Stimulated activated CD4-positive, alpha-beta T cell treated with anti-CD3 and anti-CD28 coated beads, Interleukin-2, amount 100 ng/mL, for 4 hours (primary cell): ENCODE measurements around the gene COL18A1.

ENCODE experiments used
- DNase-seq: peaks from one replicate; pipeline ENCODE4 v3.0.0-alpha.2; 2020; ENCODE audit warnings: low read depth

Gene COL18A1

DNA sequence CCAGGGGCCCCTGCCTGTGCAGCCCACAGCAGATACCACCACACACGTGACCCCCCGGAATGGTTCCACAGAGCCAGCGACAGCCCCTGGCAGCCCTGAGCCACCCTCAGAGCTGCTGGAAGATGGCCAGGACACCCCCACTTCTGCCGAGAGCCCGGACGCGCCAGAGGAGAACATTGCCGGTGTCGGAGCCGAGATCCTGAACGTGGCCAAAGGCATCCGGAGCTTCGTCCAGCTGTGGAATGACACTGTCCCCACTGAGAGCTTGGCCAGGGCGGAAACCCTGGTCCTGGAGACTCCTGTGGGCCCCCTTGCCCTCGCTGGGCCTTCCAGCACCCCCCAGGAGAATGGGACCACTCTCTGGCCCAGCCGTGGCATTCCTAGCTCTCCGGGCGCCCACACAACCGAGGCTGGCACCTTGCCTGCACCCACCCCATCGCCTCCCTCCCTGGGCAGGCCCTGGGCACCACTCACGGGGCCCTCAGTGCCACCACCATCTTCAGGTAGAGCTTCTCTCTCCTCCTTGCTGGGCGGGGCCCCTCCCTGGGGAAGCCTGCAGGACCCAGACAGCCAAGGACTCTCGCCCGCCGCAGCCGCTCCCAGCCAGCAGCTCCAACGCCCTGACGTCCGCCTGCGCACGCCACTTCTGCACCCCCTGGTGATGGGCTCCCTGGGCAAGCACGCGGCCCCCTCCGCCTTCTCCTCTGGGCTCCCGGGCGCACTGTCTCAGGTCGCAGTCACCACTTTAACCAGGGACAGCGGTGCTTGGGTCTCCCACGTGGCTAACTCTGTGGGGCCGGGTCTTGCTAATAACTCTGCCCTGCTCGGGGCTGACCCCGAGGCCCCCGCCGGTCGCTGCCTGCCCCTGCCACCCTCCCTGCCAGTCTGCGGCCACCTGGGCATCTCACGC is 51.0 kb downstream of the COL18A1 start:
- DNase-seq: no peak

DNA sequence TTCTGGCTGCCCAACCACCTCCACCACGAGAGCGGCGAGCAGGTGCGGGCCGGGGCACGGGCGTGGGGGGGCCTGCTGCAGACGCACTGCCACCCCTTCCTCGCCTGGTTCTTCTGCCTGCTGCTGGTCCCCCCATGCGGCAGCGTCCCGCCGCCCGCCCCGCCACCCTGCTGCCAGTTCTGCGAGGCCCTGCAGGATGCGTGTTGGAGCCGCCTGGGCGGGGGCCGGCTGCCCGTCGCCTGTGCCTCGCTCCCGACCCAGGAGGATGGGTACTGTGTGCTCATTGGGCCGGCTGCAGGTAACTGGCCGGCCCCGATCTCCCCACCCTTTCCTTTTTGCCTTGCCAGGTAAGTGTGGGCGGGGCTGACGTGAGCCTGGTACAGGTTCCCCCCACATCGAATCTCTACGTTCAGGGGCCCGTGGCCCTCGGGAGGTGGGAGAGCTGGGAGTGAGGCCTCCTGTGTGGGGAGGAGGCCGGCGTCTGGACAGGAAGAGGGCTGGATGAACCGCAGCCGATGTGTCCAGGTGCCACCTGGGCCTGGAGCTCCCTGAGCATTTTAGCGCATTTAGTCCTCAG is 51.7 kb downstream of the COL18A1 start:
- no peak for DNase-seq

DNA sequence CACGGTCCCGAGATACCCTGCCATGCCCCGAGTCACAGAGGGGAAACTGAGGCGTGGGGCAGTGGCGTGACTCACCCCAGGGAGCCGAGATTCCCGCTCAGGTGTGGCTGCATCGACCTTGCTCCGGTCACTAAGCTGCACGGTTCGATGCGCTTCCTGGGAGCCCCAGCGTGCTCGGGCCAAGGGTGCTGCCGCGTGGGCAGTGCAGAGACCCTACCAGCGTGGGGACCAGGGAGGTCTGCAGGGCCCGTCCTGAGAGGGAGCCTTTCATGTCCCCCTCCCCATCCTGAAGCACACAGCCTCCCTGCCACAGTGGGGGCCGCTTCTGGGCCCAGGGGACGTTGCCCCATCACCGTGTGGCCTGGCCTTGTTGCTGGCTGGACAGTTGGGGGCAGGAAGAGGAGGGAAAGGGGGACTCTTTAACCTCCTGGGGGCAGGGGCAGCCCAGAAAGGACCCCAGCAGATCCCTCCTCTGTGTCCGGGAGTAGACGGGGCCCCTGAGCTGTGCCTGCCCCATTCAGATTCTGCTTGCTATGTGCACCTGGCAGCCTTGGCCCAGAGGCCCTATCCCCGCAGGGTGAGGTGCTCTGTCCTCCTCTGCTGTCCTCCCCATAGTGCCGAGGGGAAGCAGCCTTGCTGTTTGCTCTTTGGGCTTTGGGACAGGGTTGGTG is 52.3 kb downstream of the COL18A1 start:
- DNase-seq: no peak

DNA sequence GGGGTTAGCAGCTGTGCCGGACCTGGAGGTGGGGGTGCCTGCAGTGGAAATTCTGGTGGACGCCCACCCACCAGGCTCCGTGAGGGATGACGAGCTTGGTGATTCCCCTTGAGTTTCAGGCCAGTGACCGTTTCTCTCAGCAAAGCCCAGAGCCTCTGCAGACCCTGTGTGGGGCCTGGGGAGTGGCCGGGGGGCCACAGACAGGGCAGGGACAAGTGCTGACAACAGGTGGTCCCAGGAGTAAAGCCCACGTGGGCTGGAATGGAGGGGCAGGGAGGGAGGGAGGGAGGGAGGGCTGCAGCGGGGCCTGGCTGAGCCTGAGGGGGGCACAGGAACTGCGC is 52.8 kb downstream of the COL18A1 start:
- no peak for DNase-seq

DNA sequence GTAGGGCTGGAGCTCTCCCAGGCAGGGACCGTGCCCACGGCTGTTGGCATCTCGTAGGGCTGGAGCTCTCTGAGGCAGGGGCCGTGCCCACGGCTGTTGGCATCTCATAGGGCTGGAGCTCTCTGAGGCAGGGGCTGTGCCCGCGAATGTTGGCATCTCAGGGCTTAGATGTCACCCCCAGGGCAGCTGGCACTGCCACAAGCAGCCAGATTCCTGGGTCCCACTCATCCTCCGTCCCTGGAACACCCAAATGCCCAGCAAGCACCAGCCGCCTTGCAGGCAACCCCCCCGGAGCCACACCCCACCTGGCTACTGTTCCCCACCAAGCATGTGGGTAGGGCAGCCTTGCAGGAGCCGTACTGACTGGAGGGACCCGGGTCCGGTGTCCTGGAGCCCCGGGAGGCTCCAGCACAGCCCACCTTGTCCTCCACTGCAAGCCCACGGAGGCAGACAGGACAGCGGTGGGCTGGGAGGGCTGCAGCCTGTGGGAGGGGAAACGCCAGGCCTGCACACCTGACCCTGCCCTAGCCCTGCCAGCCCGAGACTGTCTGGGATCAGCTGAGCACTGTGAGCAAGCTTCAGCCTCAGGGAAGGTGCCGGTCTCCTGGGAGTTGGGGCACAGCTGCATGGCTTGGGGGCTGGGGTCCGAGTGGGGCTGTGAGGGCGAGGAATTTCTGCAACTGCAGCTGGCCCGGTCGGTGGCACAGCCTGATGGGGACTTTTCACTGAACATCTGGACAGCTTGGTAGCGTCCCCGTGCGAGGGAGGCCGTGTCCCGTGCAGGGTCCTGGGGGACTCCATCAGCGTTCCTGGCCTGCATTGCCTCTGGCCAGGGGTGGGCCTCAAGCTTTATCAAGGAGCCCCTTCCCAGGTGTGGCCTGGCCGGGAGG is 53.6 kb downstream of the COL18A1 start:
- DNase-seq: no peak

DNA sequence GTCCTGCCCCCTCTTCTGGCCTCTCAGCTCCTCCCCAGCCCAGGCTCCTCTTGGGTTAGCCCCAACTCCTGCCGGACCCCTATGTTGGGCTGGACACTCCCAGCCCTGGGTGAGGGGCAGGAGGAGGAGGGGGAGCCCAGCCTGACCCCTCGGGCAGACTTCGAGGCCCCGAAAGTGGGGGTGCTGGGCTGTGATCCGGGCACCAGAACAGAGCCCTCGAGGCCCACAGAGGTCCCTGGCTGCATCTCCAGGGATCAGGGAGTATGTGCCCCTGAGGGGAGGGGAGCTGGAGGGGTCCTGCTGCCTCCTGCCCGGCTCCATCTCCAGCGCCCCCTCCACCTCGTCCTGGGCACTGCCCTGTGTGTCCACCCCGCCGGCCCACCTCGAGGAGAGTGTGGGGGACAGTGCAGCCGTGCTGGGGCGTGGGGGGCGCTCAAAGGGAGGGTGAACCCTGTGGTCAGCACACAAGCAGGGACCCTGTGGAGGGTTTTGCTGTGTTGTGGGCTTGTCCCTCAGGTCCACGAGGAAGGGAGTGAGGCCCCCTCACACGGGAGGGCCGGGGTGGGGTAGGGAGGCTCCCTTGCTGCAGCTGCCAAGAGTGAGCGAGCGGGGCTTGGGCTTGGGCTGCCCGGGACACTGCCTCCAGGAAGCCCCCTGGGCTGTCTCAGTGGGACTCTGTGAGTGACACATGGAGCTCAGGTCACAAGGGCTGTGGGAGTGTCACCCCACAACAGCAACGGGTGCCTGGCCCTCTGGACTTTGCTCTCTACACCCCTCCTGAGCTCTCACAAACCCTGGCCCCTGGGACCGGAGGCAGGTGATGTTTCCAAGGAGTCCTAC is 54.4 kb downstream of the COL18A1 start:
- no peak for DNase-seq

DNA sequence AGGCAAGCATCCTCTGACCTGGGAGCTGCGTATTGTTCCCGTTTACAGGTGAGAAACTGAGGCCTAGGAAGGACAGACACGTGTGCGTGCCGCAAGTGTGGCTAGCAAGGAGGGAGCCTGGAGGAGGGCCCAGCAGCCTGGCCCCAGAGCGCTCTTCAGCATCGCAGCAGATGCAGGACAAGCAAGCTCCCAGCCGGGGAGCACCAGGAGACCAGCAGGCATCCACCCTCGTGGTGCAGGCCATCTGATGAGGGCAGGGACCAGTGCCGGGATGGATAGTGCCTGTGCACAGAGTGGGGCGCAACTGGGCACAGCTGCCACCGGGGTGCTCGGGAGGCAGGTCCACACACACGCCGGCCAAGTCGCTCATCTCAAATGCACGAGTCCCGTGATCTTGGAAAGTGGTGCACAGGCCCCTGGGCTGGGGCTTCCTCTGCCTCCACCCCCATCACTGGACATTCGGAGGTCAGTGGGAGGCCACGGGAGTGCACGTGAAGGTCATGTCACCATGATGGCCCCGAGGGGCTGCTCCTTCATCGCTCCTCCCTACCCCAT is 55.1 kb downstream of the COL18A1 start:
- no peak for DNase-seq

DNA sequence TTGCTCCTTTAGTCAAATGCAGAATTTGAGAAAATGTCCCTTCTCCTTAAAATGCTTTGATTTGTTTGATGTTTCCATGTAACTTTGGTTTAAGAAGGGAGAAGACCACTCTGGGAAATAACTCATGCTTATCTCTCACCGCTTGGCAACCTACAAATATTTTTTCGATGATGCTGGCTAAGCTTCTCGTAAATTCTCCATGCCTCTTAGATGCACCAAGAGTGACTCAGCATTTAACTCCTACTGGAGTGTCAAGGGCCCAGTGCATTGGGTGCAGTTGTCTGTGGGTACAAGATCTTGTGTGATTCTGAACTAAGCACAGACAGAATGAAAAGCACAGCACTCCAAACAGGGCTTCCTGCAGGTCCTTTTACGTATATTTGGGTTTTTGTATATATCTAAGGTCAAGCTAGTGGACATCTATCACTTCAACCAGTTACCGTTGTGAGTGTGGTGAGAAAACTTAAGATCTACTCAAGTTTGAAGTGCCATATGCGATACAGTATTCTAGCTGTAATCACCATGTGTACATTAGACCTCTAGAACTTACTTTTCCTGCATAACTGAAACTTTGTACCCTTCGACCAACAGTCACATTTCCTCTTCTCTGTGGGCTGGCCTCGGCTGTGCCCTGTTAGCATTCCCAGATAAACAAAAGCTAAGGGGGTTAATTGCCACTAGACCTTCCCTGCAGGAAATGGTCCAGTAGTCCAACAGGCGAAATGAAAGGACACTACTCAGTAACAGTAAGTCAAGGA is 55.8 kb downstream of the COL18A1 start:
- no peak for DNase-seq

DNA sequence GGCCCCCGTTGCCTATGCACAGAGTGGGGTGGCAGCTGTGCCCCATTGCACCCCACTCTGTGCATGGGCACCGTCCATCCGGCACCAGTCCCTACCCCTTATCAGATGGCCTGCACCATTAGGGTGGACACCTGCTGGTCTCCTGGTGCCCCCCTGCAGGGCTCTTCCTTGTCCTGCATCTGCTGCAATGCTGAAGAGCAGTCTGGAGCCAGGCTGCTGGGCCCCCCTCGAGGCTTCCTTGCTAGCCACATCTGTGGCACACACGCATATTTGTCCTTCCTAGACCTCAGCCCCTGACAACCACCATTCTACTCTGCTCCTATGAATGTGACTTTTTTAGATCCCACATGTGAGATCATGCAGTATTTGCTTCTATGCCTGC is 56.4 kb downstream of the COL18A1 start:
- no peak for DNase-seq

DNA sequence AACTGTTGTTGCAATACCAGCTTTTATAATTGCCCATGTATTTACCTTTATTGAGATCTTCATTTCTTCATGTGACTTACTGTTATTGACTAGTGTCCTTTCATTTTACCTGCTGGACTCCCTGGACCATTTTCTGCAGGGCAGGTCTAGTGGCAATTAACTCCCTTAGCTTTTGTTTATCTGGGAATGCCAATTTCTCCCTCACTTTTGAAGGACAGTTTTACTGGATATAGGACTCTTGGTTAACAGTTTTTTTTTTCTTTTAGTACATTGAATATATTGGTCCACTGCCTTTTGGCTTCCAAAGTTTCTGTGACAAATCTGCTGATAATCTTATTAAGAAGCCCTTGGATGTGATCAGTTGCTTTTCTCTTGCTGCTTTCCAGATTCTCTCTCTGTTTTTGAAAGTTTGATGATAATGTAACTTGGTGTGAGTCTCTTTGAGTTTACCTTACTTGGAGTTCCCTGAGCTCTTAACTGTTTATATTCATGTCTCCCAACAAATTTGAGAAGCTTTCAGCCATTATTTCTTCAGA is 56.9 kb downstream of the COL18A1 start:
- DNase-seq: no peak

DNA sequence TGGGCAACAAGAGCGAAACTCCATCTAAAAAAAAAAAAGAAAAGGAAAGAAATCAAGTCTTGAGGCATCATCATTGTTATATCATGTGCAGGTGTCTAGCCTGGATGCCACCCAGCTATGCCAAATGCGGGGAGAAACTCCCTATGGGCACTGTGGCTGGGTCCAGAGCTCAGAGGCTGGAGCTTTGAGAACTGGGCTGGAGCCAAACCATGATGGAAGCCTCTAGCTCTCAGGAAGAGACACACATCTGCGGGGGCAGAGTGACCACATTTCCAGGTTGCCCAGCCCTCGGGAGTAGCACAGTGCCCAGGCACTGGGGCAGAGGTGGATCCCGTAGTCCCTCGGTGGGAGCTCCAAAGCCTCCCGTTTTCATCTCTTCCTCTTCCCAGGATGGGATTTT is 58.9 kb downstream of the COL18A1 start:
- no peak for DNase-seq

DNA sequence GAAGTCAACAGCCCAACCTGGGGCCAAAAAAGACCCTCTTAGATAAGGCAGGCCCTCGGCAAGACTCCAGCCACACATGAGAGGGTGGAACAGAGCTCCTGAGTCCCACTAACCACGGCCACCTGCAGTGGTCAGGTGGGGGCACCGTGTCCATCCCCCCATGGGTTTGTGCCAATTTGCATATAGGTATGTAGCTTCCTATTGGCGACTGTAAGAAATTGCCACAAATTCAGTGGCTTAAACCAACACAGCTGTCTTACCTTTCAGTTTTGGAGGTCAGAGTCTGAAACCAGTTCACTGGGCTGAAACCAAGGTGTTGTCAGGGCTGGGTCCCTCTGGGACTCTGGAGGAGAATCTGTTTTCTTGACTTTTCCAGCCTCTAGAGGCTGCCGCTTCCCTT is 59.3 kb downstream of the COL18A1 start:
- no peak for DNase-seq

DNA sequence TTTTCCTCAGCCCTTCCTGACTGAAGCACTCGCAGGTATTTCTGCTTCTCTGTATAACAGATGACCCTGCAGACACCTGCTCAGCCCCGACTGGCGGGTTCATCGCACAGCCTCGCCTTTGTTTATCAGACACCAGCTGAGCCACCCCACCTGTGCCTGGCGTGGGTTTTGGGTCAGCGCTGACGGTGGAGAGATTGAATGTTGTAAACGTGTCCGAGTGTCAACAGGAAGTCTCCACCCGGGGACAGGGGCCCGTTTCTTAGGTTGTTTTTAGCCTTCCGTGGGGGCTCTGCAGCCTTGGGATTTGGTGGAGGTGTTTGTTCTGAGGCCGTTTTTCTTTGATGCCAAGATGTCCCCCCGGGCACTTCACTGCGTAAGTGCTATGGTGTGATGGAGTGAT is 60.1 kb downstream of the COL18A1 start:
- no peak for DNase-seq

DNA sequence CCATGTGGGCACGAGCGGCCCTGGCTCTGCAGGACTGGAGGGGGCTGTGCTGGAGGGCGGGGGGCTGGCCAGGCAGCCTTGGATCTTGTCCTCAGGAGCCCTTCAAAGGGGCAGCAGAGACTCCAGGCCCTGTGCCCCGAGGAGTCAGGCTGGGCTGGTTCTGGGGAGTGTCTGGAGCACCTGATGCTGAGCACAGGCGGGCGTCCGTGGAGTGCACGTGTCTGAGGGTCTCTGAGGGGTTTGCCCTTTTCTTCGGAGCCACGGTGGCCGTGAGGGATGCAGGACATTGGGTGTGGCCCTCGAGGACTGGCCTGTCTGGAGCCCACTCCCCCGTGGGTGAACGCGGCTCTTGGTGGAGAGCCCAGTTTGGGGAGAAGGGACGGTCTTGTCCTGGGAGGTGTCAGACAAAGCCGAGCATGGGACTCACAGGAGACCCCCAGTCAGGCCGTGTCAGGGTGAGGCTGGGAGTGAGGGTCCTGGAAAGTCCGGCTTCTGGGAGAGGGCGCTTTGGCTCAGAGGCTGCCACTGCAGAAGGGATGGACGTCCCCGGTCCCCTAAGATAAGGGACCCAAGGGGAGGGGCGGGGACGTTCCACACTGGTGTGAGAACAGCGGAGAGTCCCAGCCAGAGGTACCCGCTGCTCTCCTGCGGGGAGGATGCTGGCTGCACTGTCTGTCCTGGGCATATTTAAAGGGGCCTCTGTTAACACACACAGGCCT is 60.8 kb downstream of the COL18A1 start:
- DNase-seq: no peak

DNA sequence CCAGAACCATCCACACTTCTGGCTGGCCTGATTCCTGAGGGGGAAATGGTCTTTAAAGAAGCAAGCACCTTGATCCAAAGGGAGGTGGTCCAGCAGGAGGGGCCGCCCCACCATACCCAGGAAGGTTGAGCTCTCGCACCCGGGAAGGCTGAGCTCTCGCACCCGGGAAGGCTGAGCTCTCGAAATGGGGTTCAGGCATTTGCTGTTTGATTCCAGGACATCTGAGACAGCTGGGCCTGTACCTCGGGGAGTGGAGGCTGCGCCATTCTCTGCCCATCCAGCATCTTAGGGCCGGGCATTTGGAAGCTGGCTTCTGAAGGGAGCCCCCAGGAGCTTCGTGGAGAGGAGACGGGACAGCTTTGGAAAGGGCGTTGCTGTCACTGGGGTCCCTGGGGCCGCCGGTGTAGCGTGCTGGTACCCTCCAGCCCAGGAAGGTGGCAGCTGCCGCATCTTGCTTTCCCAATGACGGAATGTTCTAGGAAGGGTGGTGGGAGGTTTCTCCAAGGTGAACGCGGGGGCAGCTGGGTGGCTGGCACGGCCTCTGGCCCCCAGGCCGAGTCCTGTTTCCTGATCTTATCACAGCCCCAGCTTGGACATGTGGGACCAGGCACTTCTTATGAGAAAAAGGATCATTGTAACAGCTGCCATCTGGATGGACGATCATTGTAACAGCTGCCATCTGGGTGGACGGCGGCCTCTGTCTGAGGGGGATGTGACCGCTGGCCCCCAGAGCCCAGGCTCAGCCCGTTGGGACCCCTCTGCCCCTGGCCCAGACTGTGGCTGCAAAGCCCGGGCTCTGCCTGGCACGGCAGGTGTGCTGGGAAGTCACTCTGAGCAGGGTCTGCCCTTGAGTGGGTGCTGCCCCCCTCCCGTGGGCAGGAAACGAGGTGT is 61.6 kb downstream of the COL18A1 start:
- DNase-seq: no peak

DNA sequence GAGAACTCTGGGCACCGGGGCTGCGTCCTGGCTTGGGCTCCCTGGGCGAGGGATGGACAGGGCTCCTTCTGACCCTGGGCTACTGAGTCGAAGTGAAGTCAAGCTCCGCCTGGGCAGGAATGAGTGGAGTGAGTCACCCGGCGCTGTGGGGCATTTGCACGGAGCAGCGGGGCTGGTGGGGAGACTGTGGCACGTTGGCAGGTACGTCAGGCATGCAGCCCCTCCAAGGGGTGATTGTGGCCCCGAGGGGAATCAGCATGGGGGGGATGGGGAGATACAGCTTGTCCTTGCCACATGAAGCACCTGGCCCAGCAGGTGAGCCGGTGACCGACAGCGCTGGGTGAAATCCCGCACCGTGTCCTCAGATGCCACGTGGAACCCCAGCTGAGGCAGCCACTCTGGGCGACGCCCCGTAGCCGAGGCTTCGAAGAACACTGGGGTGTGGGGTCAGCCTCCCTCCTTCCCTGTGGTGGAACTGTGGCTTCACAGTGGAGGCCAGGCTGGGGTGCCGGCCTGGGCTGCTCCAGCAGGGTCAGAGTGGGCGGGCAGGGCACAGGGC is 62.3 kb downstream of the COL18A1 start:
- DNase-seq: no peak

DNA sequence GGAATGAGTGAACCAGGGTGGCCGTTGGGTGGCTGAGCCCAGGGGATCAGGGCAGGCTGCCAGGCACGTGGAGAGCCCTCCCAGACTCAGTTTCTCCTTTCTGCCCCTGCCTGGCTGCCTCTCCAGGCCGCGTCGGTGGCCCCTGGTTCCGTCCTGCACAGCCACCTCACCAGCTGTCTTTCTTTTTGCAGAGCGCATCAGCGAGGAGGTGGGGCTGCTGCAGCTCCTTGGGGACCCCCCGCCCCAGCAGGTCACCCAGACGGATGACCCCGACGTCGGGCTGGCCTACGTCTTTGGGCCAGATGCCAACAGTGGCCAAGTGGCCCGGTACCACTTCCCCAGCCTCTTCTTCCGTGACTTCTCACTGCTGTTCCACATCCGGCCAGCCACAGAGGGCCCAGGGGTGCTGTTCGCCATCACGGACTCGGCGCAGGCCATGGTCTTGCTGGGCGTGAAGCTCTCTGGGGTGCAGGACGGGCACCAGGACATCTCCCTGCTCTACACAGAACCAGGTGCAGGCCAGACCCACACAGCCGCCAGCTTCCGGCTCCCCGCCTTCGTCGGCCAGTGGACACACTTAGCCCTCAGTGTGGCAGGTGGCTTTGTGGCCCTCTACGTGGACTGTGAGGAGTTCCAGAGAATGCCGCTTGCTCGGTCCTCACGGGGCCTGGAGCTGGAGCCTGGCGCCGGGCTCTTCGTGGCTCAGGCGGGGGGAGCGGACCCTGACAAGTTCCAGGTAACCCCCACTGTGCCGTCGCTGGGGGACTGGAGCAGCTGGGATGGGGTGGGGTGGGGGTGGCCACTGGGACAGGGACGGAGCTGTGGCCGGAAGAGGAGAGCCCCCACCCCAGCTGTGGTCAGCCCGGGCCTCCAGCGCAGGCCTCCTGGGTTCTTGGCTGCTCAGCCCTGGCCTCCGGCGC is 63.3 kb downstream of the COL18A1 start:
- DNase-seq: no peak
